ACHN (cell line): Measurements from ENCODE around the gene CYFIP2.
"Not testable (repeated sequence)": the region's sequence is repeated elsewhere in the genome, so short reads cannot be mapped to it uniquely, and the experiment has no call there.

Experiments used
- DNase-seq: peaks from one replicate; pipeline ENCODE4 v3.0.0-alpha.2; 2015
- in situ Hi-C: cut with HindIII; loops from 2 replicates; pipeline ENCODE4 v1.10.0; 2017; ENCODE audit warnings: low sequenced_read_pairs, low pct_ligation_motif_present, low pct_unique_long_range_greater_than_20kb

Gene CYFIP2

DNA sequence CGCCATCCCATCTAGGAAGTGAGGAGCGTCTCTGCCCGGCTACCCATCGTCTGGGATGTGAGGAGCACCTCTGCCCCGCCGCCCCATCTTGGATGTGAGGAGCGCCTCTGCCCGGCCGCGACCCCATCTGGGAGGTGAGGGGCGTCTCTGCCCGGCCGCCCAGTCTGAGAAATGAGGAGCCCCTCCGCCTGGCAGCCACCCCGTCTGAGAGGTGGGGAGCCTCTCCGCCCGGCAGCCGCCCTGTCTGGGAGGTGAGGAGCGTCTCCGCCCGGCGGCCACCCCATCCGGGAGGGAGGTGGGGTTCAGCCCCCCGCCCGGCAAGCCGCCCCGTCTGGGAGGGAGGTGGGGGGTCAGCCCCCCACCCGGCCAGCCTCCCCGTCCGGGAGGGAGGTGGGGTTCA, 153.6 kb downstream of the CYFIP2 start:
- in situ Hi-C loops, DNase-seq: not testable (repeated sequence)

DNA sequence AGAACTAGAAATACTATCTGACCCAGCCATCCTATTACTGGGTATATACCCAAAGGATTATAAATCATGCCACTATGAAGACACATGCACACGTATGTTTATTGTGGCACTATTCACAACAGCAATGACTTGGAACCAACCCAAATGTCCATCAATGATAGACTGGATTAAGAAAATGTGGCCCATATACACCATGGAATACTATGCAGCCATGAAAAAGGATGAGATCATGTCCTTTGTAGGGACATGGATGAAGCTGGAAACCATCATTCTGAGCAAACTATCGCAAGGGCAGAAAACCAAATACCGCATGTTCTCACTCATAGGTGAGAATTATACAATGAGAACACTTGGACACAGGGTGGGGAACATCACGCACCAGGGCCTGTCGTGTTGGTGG, 164.0 kb downstream of the CYFIP2 start:
- DNase-seq, in situ Hi-C loops: not testable (repeated sequence)

DNA sequence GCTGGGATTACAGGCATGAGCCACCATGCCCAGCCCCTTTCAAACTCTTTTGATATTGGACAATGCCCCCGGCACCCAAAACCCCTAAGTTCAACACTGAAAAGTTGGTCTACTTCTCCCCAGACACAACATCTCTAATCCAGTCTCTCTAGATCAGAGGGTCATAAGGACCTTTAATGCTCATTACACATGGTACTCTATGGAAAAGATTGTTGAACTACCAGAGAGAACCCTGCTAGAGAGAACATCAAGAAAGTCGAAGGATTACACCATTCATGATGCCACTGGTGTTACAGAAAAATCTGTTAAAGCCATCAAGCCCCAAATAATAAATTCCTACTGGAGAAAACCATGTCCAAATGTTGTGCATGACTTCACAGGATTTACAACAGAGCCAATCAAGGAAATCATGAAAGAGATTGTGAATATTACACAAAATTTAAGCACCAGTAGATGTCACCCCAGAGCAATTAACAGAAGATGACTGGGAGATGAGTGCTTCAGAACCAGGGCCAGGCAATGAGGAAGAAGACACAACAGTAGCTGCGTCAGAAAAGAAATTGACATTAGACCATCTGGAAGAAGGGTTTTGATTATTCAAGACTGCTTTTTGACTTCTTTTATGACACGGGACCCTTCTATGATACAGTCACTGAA, 165.7 kb downstream of the CYFIP2 start:
- in situ Hi-C loops: no loop called here
- DNase-seq: peak; percentile 63

GRCh38 chr5:157434096-157434495, 168.2 kb downstream of the CYFIP2 start:
- in situ Hi-C loops: no loop called here

GRCh38 chr5:157443041-157443549, 177.2 kb downstream of the CYFIP2 start:
- in situ Hi-C loops: no loop called here

More at GRCh38 chr5:157434096-157434495, 168.2 kb downstream of the CYFIP2 start:
- DNase-seq: no peak

GRCh38 chr5:157444224-157444623, 178.3 kb downstream of the CYFIP2 start:
- DNase-seq: no peak
- in situ Hi-C loops: no loop called here

More at GRCh38 chr5:157443041-157443549, 177.2 kb downstream of the CYFIP2 start:
- peak; percentile 30 for DNase-seq
